K562 (cell line): ENCODE results near the gene ZNF609. TPM values are rescaled to one million over a fixed set of nuclear protein-coding genes. Genes with fewer than 3 reads are reported as not detected.

Experiments
- ATAC-seq: fragments of 200-7000 bp; cut with Tn5 transposase; 3 replicates; pipeline ENCODE4 v1.9.1; 2020; ENCODE audit warnings: moderate library complexity
- BruUV-seq: library from RNA; stranded (reverse); fragments of 400-500 nt; replicated peaks from 2 replicates; lab custom pipeline; 2021; lab: Mats Ljungman, UMichigan
- CTCF ChIA-PET: fragments of 300-600 bp; formaldehyde crosslinking; extraction: SDS; loops from one replicate; lab custom pipeline; 2021; ENCODE audit warnings: low intra/inter-chr PET ratio; lab: Yijun Ruan, JAX
- POLR2A ChIA-PET: fragments of 300-600, 350-650 bp; sonication (Branson Sonifier 250); formaldehyde crosslinking; extraction: SDS; loops from one replicate; lab custom pipeline; 2021; ENCODE audit warnings: antibody characterized with exemption, inconsistent platforms; lab: Yijun Ruan, JAX
- DNase-seq, 4 experiments: peaks; one replicate each; pipeline versions ENCODE4 v3.0.0 to v3.0.0-alpha.2; 2011 to 2018; ENCODE audit warnings: low spot score in 3 of 4, mixed read lengths in 3 of 4; ENCODE audit errors: extremely low read depth in 1 of 4
- FAIRE-seq: peaks from 2 replicates; lab custom pipeline; 2011; peaks lifted over from hg19 to GRCh38; lab: Jason Lieb, UNC
- H2AFZ ChIP-seq: 2 replicates; pipeline ENCODE4 v1.6.0; 2011; ENCODE audit warnings: low read depth, low read length, control low read depth, inconsistent platforms
- H3K27ac ChIP-seq: fragments of 200-600 bp; 3 replicates; pipeline ENCODE4 v1.8.0; 2011; ENCODE audit warnings: low read depth, mild to moderate bottlenecking, control low read depth, inconsistent platforms, low read length, moderate library complexity, mixed read lengths; ENCODE audit errors: extremely low read depth
- H3K27me3 ChIP-seq, 2 experiments: fragments of 300-600 bp in 1 of 2; 2 replicates in 1 of 2; 3 replicates in 1 of 2; pipeline versions ENCODE4 v1.6.0 to v1.8.0; 2011; ENCODE audit warnings: inconsistent platforms in 2 of 2, low read length in 2 of 2, mild to moderate bottlenecking in 1 of 2, mixed read lengths in 1 of 2, moderate library complexity in 1 of 2; ENCODE audit not compliant: control insufficient read depth in 2 of 2, insufficient read depth in 2 of 2
- H3K36me3 ChIP-seq: fragments of 300-600 bp; 3 replicates; pipeline ENCODE4 v1.8.0; 2011; ENCODE audit warnings: mild to moderate bottlenecking, low read length, inconsistent platforms; ENCODE audit not compliant: control insufficient read depth, insufficient read depth
- H3K4me1 ChIP-seq, 2 experiments: fragments of 200-600 bp in 1 of 2; replicated peaks in 1 of 2; 2 replicates in 1 of 2; 3 replicates in 1 of 2; pipeline versions ENCODE4 v1.5.1 to v1.8.0; 2011; ENCODE audit warnings: inconsistent platforms in 2 of 2, low read length in 2 of 2, mild to moderate bottlenecking in 1 of 2, mixed read lengths in 1 of 2, moderate library complexity in 1 of 2; ENCODE audit not compliant: control insufficient read depth in 2 of 2, insufficient read depth in 2 of 2
- H3K4me2 ChIP-seq: 2 replicates; pipeline ENCODE4 v1.6.1; 2011; ENCODE audit warnings: low read length, control low read depth, inconsistent platforms, mixed read lengths; ENCODE audit not compliant: insufficient read depth
- H3K4me3 ChIP-seq: fragments of 200-600 bp; sonication (generic), shearing (Covaris generic); 2 replicates; pipeline ENCODE4 v1.5.1; 2016; ENCODE audit warnings: control low read depth, inconsistent platforms
- H3K79me2 ChIP-seq: fragments of 200-600 bp; 3 replicates; pipeline ENCODE4 v1.8.0; 2011; ENCODE audit warnings: low read length, inconsistent platforms; ENCODE audit not compliant: control insufficient read depth, insufficient read depth
- H3K9ac ChIP-seq, 2 experiments: 2 replicates each; pipeline versions ENCODE4 v1.6.0 to v1.6.1; 2011; ENCODE audit warnings: low read depth in 2 of 2, low read length in 2 of 2, control low read depth in 1 of 2, inconsistent platforms in 1 of 2, mild to moderate bottlenecking in 1 of 2, mixed read lengths in 1 of 2; ENCODE audit not compliant: insufficient read depth in 1 of 2
- H3K9me1 ChIP-seq: one replicate; pipeline ENCODE4 v1.6.0; 2011; ENCODE audit warnings: inconsistent platforms, mild to moderate bottlenecking, low read length, moderate library complexity; ENCODE audit not compliant: control insufficient read depth, insufficient read depth
- H3K9me3 ChIP-seq: replicated peaks from 2 replicates; pipeline ENCODE4 v1.5.1; 2011; ENCODE audit warnings: low read depth, low read length, inconsistent platforms; ENCODE audit not compliant: control insufficient read depth, insufficient read depth
- H4K20me1 ChIP-seq: replicated peaks from 2 replicates; pipeline ENCODE4 v1.6.1; 2011; ENCODE audit warnings: low read length, inconsistent platforms, mixed read lengths; ENCODE audit not compliant: control insufficient read depth, insufficient read depth
- BCL6 ChIP-seq: fragments of 250-450 bp; sonication (Bioruptor Pico); IDR thresholded peaks from 2 replicates; pipeline ENCODE4 v1.4.0; 2020
- CHCHD3 ChIP-seq: fragments of 250-450 bp; sonication (Bioruptor Pico); IDR thresholded peaks from 2 replicates; pipeline ENCODE4 v2.1.2; 2022; ENCODE audit warnings: mild to moderate bottlenecking
- CSDE1 ChIP-seq, 2 experiments: fragments of 450-650 bp; IDR thresholded peaks; 2 replicates each; pipeline ENCODE4 v1.6.1; 2016; ENCODE audit warnings: mild to moderate bottlenecking in 1 of 2
- GTF2F1 ChIP-seq: IDR thresholded peaks from 2 replicates; pipeline ENCODE4 v1.6.1; 2011; ENCODE audit warnings: low read depth, low read length, improper control_type of control experiment
- HLTF ChIP-seq: fragments of 450-650 bp; IDR thresholded peaks from 2 replicates; pipeline ENCODE4 v1.6.1; 2016
- MAFG ChIP-seq: fragments of 450-650 bp; conservative IDR thresholded peaks from 2 replicates; pipeline ENCODE4 v1.6.1; 2016; ENCODE audit warnings: missing genetic modification characterization, missing compliant biosample characterization
- MAFK ChIP-seq: IDR thresholded peaks from 2 replicates; pipeline ENCODE4 v1.6.1; 2011; ENCODE audit warnings: low read length, improper control_type of control experiment
- POLR2G ChIP-seq: fragments of 200-400 bp; formaldehyde crosslinking; IDR thresholded peaks from 2 replicates; pipeline ENCODE4 v1.6.1; 2017; ENCODE audit warnings: low read depth, mild to moderate bottlenecking, antibody characterized with exemption, low read length, moderate library complexity
- RBM39 ChIP-seq: fragments of 200-400 bp; formaldehyde crosslinking; optimal IDR thresholded peaks from 2 replicates; pipeline ENCODE3; 2018; ENCODE audit warnings: low read depth, low read length
- SOX6 ChIP-seq: fragments of 450-650 bp; IDR thresholded peaks from 2 replicates; pipeline ENCODE4 v1.6.1; 2014; ENCODE audit warnings: mild to moderate bottlenecking
- TFAM ChIP-seq: fragments of 250-450 bp; sonication (Bioruptor Pico); conservative IDR thresholded peaks from 2 replicates; pipeline ENCODE4 v1.5.0; 2021; ENCODE audit warnings: mild to moderate bottlenecking, moderate library complexity
- XRCC4 ChIP-seq: IDR thresholded peaks from one replicate; pipeline ENCODE4 v1.6.1; 2011; ENCODE audit not compliant: insufficient read depth, insufficient read length; ENCODE audit errors: extremely low read depth
- WGBS: fragments of 100-300 bp; shearing (Covaris generic); methylation state at CpG from one replicate; pipeline ENCODE4 v1.1.6; 2016; ENCODE audit warnings: low coverage, mixed read lengths; ENCODE audit not compliant: insufficient coverage; ENCODE audit errors: missing lambda C conversion rate; 5-methylcytosine and 5-hydroxymethylcytosine counted together
- in situ Hi-C: fragments of 300-500 bp; cut with MboI; formaldehyde crosslinking; loops from 4 replicates; pipeline ENCODE4 v1.15.0; 2018; ENCODE audit warnings: inconsistent platforms, mixed read lengths
- intact Hi-C: fragments of 100-400 bp; cut with micrococcal nuclease; formaldehyde crosslinking; loops from 2 replicates; pipeline ENCODE4 v1.14.2; 2022
- polyA plus RNA-seq, 8 experiments: library from polyadenylated mRNA; depleted of rRNA in 4 of 8; stranded (reverse) in 5 of 8; unstranded in 3 of 8; fragments of >200 nt; fragmentation: Nextera tagmentation in 2 of 8; fragmentation: Illumina TruSeq in 1 of 8; extraction: Ambion mirVana in 2 of 8; extraction: Trizol in 1 of 8; gene quantifications; 2 replicates each; pipeline versions ENCODE4 v1.2.1 to v1.2.3, GENCODE V29; 2011 to 2014; ENCODE audit warnings: inconsistent platforms in 1 of 8, missing spikeins in 1 of 8
- total RNA-seq, 7 experiments: library from RNA; depleted of rRNA in 6 of 7; stranded (reverse); fragments of >200 nt in 6 of 7; fragmentation: Illumina TruSeq in 2 of 7; extraction: Trizol in 2 of 7; gene quantifications; 2 replicates each; pipeline versions ENCODE4 v1.2.1 to v1.2.3, GENCODE V29; 2011 to 2021; ENCODE audit warnings: low replicate concordance in 1 of 7
- TF ChIP-seq, protein P1 (sequence below): fragments of 250-450 bp; sonication (Bioruptor Pico); IDR thresholded peaks from 2 replicates; pipeline ENCODE4 v1.5.0; 2022; ENCODE audit warnings: mild to moderate bottlenecking

The ZNF609 gene
- total and polyA plus RNA-seq, 9 of the 15 experiments (the other 6 are each of a cell fraction or from before 2014, with no cell fraction given): 3.0 to 38.7 (median 17.8) TPM

- ChIA-PET CTCF (no interaction called here), POLR2A (interaction anchor here (0.6 to 1.7 kb wide), 6 partner anchors 9 to 653 kb away, joined by 3 read pairs; partner anchors contain the start of gene RNU5B-1)
- H3K4me3 ChIP-seq: no peak overlapping the region
- TF ChIP-seq MAFG (no peak), CSDE1 (IDR thresholded peaks at IDR 0.05) (no peak), TFAM (CRISPR knock-in tag) (no peak), RBM39 (no peak), SOX6 (no peak), BCL6 (CRISPR knock-in tag) (no peak), CHCHD3 (no peak), POLR2G (no peak), XRCC4 (no peak), MAFK (no peak), HLTF (no peak), GTF2F1 (no peak)
- TF ChIP-seq, protein P1, sequence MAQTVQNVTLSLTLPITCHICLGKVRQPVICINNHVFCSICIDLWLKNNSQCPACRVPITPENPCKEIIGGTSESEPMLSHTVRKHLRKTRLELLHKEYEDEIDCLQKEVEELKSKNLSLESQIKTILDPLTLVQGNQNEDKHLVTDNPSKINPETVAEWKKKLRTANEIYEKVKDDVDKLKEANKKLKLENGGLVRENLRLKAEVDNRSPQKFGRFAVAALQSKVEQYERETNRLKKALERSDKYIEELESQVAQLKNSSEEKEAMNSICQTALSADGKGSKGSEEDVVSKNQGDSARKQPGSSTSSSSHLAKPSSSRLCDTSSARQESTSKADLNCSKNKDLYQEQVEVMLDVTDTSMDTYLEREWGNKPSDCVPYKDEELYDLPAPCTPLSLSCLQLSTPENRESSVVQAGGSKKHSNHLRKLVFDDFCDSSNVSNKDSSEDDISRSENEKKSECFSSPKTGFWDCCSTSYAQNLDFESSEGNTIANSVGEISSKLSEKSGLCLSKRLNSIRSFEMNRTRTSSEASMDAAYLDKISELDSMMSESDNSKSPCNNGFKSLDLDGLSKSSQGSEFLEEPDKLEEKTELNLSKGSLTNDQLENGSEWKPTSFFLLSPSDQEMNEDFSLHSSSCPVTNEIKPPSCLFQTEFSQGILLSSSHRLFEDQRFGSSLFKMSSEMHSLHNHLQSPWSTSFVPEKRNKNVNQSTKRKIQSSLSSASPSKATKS (CRISPR knock-in tag): no peak
- peaks cover 25% of the 10 kb centered on the region for H3K79me2 ChIP-seq
- BruUV-seq: no TSS peak
- no peak overlapping the region for H2AFZ ChIP-seq
- FAIRE-seq (no peak), ATAC-seq (peak; percentile 67), DNase-seq (peak in 1 of 4 experiments; percentile 10)
- H3K27me3 ChIP-seq: no peaks in the 10 kb centered on the region
- no peak overlapping the region for H3K4me2 ChIP-seq
- 65% methylated on average over 4 of the region's 4 CpGs for WGBS
- in situ Hi-C loops: loop anchor here (25.0 kb wide), 1 partner anchor 439 kb away; no protein-coding TSS in a partner anchor
- no peaks in the 10 kb centered on the region; a peak in 2 of 5 replicates for H3K4me1 ChIP-seq
- no peak overlapping the region for H3K27ac ChIP-seq
- H3K9me1 ChIP-seq: no peaks in the 10 kb centered on the region
- H4K20me1 ChIP-seq: no peaks in the 10 kb centered on the region
- H3K9me3 ChIP-seq: no peaks in the 10 kb centered on the region
- intact Hi-C loops: loop anchor here (10.0 kb wide), 1 partner anchor 227 kb away; no protein-coding TSS in a partner anchor
- H3K9ac ChIP-seq: no peak overlapping the region
- peaks cover 4% of the 10 kb centered on the region; the same call in 2 of the 3 replicates for H3K36me3 ChIP-seq
Observed at GRCh38 chr15:64651601-64652191, 191.3 kb downstream of the ZNF609 start.
